Tibial artery (tissue), 4 donors: ENCODE measurements around the gene AGRN.

Source experiments
- DNase-seq, 2 donors: peaks; one replicate each; pipeline ENCODE4 v3.0.0-alpha.2; 2019
- H3K27ac ChIP-seq, 2 donors: fragments of 200-600 bp; sonication (generic) in 1 of 2; 1 replicate in 1 of 2; 2 replicates in 1 of 2; pipeline ENCODE4 v1.5.1; 2018 to 2019; ENCODE audit warnings: mild to moderate bottlenecking in 1 of 2
- H3K27me3 ChIP-seq, 2 donors: fragments of 200-600 bp; sonication (generic) in 1 of 2; one replicate each; pipeline versions ENCODE4 v1.5.1 to v1.6.0; 2016 to 2019
- H3K36me3 ChIP-seq, 3 donors: fragments of 200-600 bp; sonication (generic) in 2 of 3; one replicate each; pipeline ENCODE4 v1.5.1; 2016 to 2019; ENCODE audit warnings: mild to moderate bottlenecking in 2 of 3
- H3K4me1 ChIP-seq, 4 donors: fragments of 200-600 bp; sonication (generic) in 2 of 4; 1 replicate in 3 of 4; 2 replicates in 1 of 4; pipeline ENCODE4 v1.5.1; 2016 to 2019
- H3K4me3 ChIP-seq, 2 donors: fragments of 200-600 bp; sonication (generic) in 1 of 2; 1 replicate in 1 of 2; 2 replicates in 1 of 2; pipeline ENCODE4 v1.5.1; 2018 to 2019; ENCODE audit warnings: mild to moderate bottlenecking in 2 of 2
- H3K9me3 ChIP-seq, 3 donors: fragments of 200-600 bp; sonication (generic) in 1 of 3; one replicate each; pipeline ENCODE4 v1.5.1; 2016 to 2019
- CTCF ChIP-seq, 2 experiments: fragments of 200-600 bp in 1 of 2; fragments of 450-650 bp in 1 of 2; IDR thresholded peaks; one replicate each; pipeline ENCODE4 v1.5.1; 2017 to 2019; ENCODE audit warnings: antibody characterized with exemption in 2 of 2, mild to moderate bottlenecking in 1 of 2, moderate library complexity in 1 of 2
- intact Hi-C: fragments of 100-400 bp; cut with DNase I; formaldehyde crosslinking; loops from one replicate; pipeline ENCODE4 v1.15.0; 2023; ENCODE audit warnings: low total_unique reads

AGRN gene

DNA sequence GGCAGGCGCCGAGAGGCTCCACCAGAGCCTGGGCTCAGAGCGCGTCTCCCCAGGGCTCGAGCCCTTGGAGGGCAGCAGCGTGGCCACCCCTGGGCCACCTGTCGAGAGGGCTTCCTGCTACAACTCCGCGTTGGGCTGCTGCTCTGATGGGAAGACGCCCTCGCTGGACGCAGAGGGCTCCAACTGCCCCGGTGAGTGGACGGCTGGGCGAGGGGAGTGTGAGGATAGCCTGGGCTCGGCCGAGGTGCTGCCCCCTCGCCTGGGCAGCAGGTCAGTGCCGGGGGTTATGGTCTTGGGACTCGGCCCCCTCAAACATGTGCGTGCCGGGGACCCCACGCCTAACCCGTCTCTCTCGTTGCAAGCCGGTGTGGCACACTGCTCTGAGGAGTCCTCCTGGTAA is 26.8 kb downstream of the AGRN start:
- Histone ChIP-seq H3K9me3 (no peaks in the 10 kb centered on the region), H3K27ac (no peak overlapping the region), H3K27me3 (no peaks in the 10 kb centered on the region), H3K4me1 (no peaks in the 10 kb centered on the region), H3K36me3 (peaks cover 0 to 85% (median 35%) of the 10 kb centered on the region in 3 donors), H3K4me3 (no peak overlapping the region)
- DNase-seq = no peak
- intact Hi-C loops = no loop called here
- no peak for TF ChIP-seq CTCF (IDR thresholded peaks at IDR 0.05)

GRCh38 chr1:1047407-1047806 is 27.5 kb downstream of the AGRN start:
- no peak overlapping the region for H3K4me3 ChIP-seq
- TF ChIP-seq CTCF (IDR thresholded peaks at IDR 0.05) = no peak
- intact Hi-C loops = no loop called here
- DNase-seq = no peak
- H3K4me1 ChIP-seq = no peaks in the 10 kb centered on the region
- H3K9me3 ChIP-seq = no peaks in the 10 kb centered on the region
- H3K36me3 ChIP-seq = peaks cover 0 to 90% (median 37%) of the 10 kb centered on the region in 3 donors
- H3K27ac ChIP-seq = no peak overlapping the region
- no peaks in the 10 kb centered on the region for H3K27me3 ChIP-seq

- DNase-seq = no peak
- Histone ChIP-seq H3K36me3 (peaks cover 0 to 91% (median 37%) of the 10 kb centered on the region in 3 donors), H3K27me3 (no peaks in the 10 kb centered on the region), H3K9me3 (no peaks in the 10 kb centered on the region), H3K27ac (no peak overlapping the region), H3K4me1 (no peaks in the 10 kb centered on the region), H3K4me3 (no peak overlapping the region)
- intact Hi-C loops = no loop called here
- no peak for TF ChIP-seq CTCF (IDR thresholded peaks at IDR 0.05)
Measured at GRCh38 chr1:1047963-1048362, 28.0 kb downstream of the AGRN start.

- TF ChIP-seq CTCF (IDR thresholded peaks at IDR 0.05) = no peak
- Histone ChIP-seq H3K9me3 (no peaks in the 10 kb centered on the region), H3K36me3 (peaks cover 0 to 91% (median 37%) of the 10 kb centered on the region in 3 donors), H3K4me1 (no peaks in the 10 kb centered on the region), H3K27me3 (no peaks in the 10 kb centered on the region), H3K27ac (no peak overlapping the region), H3K4me3 (no peak overlapping the region)
- DNase-seq = no peak
- intact Hi-C loops = no loop called here
Measured at GRCh38 chr1:1048765-1049164, 28.8 kb downstream of the AGRN start.

DNA sequence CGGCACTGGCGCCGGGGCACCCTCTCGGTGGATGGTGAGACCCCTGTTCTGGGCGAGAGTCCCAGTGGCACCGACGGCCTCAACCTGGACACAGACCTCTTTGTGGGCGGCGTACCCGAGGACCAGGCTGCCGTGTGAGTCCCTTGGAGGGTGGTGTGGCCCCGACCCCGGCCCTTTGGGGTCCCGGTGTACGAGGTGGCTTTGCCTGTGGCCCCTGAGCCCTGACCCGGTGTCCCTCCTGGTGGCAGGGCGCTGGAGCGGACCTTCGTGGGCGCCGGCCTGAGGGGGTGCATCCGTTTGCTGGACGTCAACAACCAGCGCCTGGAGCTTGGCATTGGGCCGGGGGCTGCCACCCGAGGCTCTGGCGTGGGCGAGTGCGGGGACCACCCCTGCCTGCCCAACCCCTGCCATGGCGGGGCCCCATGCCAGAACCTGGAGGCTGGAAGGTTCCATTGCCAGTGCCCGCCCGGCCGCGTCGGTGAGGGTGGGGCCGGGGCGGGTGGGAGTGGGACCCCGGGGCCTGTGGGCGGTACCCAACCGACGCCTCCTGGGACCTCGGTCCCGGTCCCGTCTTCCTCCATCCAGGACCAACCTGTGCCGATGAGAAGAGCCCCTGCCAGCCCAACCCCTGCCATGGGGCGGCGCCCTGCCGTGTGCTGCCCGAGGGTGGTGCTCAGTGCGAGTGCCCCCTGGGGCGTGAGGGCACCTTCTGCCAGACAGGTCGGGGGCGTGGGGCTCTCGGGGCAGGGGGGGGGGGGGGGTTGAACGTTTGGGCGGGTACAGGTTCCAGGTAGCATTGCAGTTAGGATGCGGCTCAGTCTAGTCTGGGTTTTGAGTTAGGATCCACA is 29.6 kb downstream of the AGRN start:
- H3K36me3 ChIP-seq = peaks cover 0 to 91% (median 37%) of the 10 kb centered on the region in 3 donors
- no peak overlapping the region for H3K4me3 ChIP-seq
- intact Hi-C loops = no loop called here
- no peaks in the 10 kb centered on the region for H3K27me3 ChIP-seq
- H3K27ac ChIP-seq = no peak overlapping the region
- no peaks in the 10 kb centered on the region for H3K4me1 ChIP-seq
- TF ChIP-seq CTCF (IDR thresholded peaks at IDR 0.05) = no peak
- no peak for DNase-seq
- no peaks in the 10 kb centered on the region for H3K9me3 ChIP-seq
